ENCODE results near the gene CAPRIN1.

CAPRIN1 gene

GRCh38 chr11:34051349-34052035, at the start of gene CAPRIN1:
TSS of gene CAPRIN1 (plus strand) at chr11:34051731. CDS start at chr11:34052421, 690 bp downstream.
- DNase-seq (ENCODE audit: low read depth), result peak; percentile 89
- TF ChIP-seq CTCF (IDR thresholded peaks at IDR 0.05; ENCODE audit: low read length, missing control alignments), result no peak
- H3K4me3 ChIP-seq (replicated peaks; ENCODE audit: low read depth, low read length), result peak within 1 kb of the TSS; percentile 97

GRCh38 chr11:34002420-34002819, 49.1 kb upstream of the CAPRIN1 start:
- H3K4me3 ChIP-seq (replicated peaks; ENCODE audit: low read depth, low read length), result no peak overlapping the region
- DNase-seq (ENCODE audit: low read depth), result no peak
- TF ChIP-seq CTCF (IDR thresholded peaks at IDR 0.05; ENCODE audit: low read length, missing control alignments), result no peak

GRCh38 chr11:34004236-34004635, 47.3 kb upstream of the CAPRIN1 start:
- no peak for DNase-seq (ENCODE audit: low read depth)
- TF ChIP-seq CTCF (IDR thresholded peaks at IDR 0.05; ENCODE audit: low read length, missing control alignments), result no peak
- H3K4me3 ChIP-seq (replicated peaks; ENCODE audit: low read depth, low read length), result no peak overlapping the region

GRCh38 chr11:34006876-34007275, 44.7 kb upstream of the CAPRIN1 start:
- TF ChIP-seq CTCF (IDR thresholded peaks at IDR 0.05; ENCODE audit: low read length, missing control alignments), result no peak
- DNase-seq (ENCODE audit: low read depth), result no peak
- no peak overlapping the region for H3K4me3 ChIP-seq (replicated peaks; ENCODE audit: low read depth, low read length)

- H3K4me3 ChIP-seq (replicated peaks; ENCODE audit: low read depth, low read length), result no peak overlapping the region
- TF ChIP-seq CTCF (IDR thresholded peaks at IDR 0.05; ENCODE audit: low read length, missing control alignments), result no peak
- no peak for DNase-seq (ENCODE audit: low read depth)
Measured at GRCh38 chr11:34012734-34013133, 38.8 kb upstream of the CAPRIN1 start.

GRCh38 chr11:34013898-34014571, 37.5 kb upstream of the CAPRIN1 start:
- H3K4me3 ChIP-seq (replicated peaks; ENCODE audit: low read depth, low read length), result no peak overlapping the region
- no peak for TF ChIP-seq CTCF (IDR thresholded peaks at IDR 0.05; ENCODE audit: low read length, missing control alignments)
- no peak for DNase-seq (ENCODE audit: low read depth)

Measured in fibroblast of pulmonary artery (primary cell).